Suppressor macrophage treated with lipopolysaccharide for 4 hours (primary cell): ENCODE measurements around the gene SH3TC1.

ENCODE experiments used
- DNase-seq: peaks from one replicate; pipeline ENCODE4 v3.0.0-alpha.2; 2020

The SH3TC1 gene

DNA sequence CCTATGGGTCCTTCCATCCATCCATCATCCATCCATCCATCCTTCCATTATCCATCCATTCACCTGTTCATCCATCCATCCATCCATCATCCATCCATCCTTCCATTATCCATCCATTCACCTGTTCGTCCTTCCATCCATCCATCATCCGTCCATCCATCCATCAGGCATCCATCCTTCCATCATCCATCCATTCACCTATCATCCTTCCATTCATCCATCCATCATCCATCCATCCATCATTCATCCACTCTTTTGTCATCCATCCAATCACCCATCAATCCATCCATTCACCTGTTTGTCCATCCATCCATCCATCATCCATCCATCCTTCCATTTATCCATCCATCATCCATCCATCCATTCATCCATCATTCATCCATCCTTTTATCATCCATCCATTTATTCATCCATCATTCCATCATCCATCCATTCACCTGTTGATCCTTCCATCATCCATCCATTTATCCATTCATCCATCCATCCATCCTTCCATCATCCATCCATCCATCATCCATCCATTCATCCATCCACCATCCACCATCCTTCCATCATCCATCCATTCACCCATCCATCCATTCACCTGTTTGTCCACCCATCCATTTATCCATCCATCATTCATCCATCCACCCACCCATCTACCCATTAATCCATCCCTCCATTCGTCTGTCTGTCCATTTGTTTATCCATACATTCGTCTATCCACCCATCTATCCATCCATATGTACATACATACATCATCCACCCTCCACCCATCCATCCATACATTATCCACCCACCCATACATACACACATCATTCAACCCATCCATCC, 34.8 kb downstream of the SH3TC1 start:
- no peak for DNase-seq

DNA sequence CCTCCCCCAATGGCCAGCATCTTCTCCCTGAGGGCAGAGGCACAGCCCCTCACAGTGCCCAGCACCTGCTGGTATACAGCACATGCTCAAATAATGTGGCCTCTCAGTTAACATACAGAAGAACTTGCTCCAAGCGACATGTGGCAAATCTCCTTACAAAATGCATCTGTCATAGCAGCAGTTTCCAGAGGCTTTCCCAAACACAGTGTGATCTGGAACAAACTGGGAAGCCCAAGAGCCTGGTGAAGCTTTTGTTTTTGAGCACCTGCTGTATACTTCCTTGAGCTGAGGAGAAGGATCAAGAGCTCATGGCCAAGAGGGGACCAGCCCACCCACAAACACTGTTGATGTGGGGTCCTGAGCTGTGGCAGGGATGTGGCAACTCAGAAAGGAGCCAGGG, 35.6 kb downstream of the SH3TC1 start:
- DNase-seq: no peak

DNA sequence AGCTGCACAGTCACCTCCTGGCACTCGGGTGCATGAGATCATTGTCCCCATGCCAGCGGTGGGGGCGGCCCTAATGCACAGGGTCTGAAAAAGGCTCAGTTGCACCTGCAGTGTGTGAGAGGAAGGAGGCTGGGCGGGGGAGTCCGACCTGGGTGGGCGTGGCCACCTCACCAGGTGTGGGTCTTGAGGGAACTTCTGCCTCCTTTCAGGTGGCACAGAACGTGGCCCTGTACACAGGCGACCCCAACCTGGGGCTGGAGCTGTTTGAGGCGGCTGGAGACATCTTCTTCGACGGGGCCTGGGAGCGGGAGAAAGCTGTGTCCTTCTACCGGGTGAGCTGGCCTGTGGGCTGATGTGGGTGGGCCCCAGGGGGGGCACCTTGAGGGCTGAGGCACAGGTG, 36.1 kb downstream of the SH3TC1 start:
- no peak for DNase-seq

DNA sequence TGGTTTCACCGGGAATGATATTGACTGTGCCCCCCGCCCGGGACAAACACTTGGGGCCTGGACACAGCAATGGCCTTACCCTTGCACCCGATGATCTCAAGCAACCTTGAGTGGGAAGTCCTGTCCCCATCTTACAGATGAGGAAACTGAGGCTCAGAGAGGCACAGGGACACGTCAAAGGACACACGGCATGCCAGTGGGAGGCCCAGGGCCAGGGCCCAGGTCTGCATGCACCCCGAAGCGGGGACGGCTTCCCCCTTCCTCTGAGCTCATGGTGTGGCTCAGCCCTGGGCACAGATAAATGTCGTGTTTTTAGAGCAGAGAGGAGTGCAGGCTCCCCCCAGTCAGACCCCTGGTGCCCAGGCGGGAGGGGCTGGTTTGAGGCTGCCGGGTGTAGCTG, 36.6 kb downstream of the SH3TC1 start:
- DNase-seq: no peak

DNA sequence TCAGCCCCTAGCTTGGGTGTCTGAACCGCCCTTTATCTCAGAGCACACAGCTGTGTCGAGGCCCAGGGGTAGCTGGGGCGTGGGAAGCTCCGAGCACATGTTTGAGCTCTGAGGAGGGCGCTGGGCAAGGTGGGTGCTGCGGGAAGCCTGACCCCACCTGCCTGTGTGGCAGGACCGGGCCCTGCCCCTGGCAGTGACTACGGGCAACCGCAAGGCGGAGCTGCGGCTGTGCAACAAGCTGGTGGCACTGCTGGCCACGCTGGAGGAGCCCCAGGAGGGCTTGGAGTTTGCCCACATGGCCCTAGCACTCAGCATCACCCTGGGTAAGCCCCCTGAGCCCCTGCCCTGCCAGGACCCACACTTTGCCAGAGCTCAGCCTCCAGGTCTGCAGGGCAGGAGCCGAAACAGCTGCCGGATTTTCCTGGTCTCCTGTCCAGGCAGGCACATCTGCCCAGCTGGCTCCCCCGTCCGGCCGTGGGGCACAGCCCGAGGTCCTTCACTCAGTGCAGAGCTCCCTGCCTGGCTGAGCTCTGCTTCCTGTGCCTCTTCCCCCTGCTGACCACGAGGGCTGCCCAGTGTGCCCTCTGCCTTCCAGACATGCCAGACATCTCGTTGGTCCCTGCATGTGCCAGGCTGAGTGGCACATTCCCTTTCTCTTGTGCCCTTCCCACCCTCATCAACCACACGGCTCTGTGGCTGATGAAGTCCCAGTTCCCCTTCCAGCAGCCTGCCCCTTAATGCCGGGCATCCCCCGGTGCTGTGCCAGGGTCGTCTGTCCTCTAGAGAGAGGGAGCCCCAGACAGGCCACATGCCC, 37.2 kb downstream of the SH3TC1 start:
- DNase-seq: no peak

DNA sequence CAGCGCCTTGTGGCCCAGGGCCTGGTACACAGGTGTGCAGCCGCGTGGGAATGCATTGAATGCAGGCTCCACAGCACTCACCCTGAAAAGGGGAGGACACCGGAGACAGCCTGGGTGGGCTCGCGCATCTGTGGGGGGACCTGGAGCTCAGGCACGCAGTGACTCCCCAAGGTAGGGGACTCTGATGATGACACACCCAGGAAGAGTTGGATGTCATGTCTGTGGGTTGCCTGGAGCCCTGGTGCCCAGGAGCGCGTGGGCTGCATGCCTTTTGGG, 37.8 kb downstream of the SH3TC1 start:
- DNase-seq: no peak

DNA sequence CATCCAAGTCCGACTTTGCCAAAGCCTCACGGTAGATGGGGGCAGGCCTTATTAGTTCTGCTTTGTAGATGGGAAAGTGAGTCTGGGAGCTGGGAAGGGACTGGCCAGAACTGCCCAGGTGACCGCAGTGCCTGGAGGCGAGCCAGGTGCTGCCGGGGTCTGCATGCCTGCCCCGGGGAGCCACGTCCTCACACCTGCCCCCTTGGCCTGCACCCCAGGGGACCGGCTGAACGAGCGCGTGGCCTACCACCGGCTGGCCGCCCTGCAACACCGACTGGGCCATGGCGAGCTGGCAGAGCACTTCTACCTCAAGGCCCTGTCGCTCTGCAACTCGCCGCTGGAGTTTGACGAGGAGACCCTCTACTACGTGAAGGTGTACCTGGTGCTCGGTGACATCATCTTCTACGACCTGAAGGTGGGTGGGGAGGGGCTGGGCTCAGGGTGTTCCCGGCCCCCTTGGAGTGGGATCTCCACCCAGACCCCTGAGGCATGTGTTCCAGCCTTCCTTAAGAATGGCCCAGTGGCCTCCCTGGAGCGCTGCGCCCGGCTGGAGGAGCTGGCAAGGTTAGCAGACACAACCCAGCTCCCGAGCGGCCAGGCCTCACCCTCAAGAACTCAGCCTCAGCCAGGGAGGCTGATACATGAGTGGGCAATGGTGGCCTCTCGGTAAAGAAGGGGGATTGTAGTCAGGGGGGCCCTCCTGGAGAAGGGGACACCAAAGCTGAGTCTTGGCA, 38.3 kb downstream of the SH3TC1 start:
- no peak for DNase-seq

DNA sequence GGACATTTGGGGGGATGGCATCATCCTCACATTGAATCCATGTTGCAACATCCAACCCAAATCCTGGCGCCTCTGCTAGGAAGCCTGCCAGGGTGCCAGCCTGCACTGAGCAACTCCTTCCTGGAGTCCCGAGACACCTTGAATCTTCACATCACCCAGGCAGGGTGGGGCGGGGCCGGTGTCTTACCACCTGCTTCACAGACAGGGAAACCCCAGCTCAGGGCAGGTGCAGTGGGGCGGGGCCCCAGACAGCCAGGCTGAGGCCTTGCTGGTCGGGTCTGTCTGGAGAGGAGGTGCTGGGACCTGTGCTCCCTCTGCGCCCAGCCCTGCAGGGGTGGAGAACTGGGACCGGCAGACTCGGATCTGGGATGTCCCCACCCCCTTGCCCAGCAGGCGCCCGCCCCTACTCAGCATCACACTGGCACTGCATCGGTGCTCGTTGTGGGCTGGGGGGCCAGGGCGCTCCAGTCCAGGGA, 39.0 kb downstream of the SH3TC1 start:
- no peak for DNase-seq

DNA sequence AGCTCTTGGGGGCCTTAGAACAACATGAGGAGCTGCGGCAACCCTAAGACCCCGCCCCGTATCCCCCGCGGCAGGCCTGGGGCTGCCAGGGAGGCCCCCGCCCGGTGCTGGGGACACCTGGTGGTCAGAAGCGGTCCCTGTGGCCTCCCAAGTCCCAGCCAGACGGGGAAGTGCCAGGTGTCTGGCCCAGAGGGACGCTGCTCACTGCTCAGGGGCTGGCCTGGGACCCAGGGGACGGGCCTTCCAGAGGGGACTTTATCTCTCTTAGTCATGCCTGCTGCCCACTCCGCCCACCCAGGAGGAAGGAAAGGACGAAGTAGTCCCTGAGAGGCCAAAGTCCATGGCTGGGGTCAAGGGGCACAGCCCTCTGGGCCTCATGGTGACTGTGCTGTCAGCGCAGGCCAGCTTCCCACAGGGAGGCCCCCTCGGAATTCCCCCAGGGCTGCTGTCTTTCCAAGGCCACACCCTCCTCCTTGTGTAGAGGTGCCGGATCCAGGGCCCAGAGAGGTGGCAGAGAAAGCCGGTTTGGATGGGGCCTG, 39.5 kb downstream of the SH3TC1 start:
- DNase-seq: peak; percentile 50

DNA sequence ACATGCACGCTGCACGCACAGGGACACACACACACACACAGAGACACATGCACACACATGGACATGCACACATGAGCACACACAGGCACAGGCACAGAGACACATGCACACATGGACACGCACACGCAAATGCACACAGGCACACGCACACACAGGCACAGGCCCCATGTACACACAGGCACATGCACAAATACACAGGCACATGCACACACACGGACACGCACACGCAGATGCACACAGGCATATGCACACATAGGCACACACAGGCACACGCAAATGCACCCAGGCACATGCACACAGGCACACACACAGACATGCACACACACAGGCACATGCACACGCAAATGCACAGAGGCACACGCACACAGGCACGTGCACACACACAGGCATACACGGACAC, 40.1 kb downstream of the SH3TC1 start:
- DNase-seq: no peak

DNA sequence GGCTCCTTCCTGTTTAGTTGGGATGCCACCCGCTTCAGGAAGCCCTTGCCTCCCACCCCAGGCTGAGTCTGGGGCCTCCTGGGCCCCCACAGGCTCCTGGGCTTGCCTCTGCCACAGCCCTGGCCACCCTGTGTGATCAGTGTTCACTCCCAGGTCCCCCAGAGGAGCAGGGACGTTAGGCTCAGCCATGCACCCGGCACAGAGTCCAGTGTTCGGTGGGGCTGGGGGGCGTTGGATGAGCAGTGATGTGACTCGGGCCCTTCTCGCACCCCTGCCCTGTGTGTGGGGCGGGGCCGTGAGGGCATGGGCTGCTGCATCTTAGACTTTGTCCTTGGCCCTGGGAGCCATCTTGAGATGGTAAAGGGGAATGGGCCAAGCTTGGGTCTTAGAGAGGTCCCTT, 40.6 kb downstream of the SH3TC1 start:
- no peak for DNase-seq

DNA sequence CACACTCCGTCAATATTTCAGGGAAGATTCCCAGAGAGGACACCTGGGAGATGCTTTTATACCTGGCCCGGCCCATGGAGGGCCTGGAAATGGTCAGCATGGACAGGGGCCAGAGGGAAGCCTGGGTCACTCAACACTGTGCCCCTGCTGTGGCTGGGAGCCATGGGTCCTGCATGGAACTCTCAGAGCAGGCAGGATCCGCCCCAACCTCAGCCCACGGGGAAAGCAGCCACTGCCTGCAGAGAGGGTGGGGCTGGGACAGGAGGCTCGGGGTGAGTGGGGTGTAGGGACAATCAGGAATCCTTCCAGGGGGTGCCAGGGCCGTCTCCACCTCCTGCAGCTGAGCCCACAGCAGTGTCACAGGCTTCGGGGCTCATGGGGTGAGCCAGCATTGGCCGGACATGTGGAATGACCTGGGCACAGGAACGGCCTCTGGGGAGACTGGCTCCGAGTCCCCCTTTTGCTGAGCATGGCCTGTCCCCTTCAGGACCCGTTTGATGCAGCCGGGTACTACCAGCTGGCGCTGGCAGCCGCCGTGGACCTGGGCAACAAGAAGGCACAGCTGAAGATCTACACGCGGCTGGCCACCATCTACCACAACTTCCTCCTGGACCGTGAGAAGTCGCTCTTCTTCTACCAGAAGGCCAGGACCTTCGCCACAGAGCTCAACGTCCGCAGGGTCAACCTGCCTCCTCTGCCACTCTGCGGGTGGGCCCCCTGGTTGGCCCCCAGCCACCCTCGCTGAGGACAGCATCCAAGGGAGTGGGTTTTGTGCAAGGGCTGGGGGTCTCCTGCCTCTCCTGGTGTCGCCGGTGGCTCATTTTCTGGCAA, 41.3 kb downstream of the SH3TC1 start:
- no peak for DNase-seq

DNA sequence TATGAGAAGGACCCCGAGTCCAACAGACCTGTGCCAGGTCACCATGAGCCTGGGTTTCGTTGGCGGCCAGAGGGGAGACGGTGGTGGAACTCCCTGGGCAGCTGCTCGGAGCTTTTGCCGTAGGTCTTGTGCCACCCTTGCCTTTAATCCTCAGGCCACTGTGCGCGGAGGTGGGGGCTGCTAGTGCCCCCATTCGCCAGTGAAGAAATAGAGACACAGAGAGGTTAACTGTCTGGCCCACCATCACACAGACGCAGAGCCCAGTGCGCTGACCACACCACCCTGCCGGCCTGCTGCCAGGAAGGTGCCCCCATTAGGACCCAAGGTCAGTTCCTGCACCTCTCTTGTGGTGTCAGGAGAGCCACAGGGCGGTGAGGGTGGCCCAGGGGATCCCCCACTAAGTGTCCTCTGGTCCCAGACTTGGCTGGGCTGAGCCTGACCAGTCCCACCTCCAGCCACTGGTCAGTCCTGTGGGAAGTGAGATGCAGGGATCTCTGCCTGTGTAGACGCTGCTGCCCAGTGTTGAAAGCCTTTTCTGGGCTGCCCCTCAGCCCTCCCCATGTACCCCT, 42.2 kb downstream of the SH3TC1 start:
- no peak for DNase-seq

DNA sequence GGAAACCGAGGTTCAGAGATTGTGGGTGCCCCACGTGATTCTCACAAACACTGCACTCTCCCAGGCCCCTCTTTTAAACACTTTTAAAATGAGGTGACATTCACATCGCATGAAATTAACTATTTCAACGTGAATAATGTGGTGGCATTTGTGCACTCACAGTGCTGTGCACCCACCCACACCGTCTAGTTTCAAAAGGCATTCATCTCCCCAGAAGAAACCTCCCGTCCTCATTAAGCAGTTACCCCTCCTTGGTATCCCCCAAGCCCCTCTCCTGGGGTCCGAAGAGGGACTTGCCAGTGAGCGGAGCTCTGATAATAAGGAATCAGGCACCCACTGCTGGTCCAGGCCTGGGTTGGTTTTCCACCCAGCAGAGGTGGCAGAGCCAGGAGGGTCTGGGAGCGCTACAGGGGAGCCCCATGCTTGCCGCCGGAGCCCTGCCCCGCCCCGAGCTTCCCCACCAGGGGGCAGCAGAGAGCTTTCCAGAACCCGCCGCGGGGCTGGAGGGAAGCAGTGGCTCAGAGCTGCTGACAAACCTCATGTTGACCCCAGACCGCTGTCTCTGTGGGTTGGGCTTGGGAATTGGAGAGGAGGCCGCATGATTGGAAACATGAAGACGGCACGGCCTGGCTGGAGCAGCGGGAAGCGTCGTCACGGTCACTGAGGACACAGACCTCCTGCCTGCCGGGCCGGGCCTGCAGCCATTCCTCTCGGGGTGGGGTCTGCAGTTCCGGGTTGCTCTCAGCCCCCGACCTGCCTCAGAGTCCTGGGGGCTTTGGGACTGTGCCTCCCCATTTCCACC, 43.0 kb downstream of the SH3TC1 start:
- DNase-seq: peak; percentile 89

DNA sequence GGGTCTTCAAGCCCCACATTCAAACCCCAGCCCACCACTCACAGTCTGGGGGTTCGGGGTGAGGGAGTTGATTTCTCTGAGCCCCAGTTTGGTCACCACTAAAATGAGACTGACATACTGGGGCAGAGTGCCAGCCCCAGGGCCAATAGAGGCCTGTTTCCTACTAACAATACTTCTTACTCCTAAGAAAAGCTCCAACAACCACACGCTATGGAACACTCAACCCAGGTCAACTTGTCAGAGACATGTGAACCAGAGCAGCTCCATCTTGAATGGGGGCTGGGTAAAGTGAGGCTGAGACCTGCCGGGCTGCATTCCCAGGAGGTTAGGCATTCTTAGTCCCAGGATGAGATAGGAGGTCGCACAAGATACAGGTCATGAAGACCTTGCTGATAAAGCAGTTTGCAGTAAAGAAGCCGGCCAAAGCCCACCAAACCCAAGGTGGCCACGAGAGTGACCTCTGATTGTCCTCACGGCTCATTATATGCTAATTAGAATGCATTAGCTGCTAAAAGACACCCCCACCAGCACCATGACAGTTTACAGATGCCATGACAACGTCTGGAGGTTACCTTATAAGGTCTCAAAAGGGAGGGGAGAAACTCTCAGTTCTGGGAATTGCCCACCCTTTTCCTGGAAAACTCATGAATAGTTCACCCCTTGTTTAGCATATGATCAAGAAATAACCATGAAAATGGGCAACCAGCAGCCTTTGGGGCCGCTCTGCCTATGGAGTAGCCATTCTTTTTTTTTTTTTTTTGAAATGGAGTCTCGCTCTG, 43.9 kb downstream of the SH3TC1 start:
- no peak for DNase-seq

DNA sequence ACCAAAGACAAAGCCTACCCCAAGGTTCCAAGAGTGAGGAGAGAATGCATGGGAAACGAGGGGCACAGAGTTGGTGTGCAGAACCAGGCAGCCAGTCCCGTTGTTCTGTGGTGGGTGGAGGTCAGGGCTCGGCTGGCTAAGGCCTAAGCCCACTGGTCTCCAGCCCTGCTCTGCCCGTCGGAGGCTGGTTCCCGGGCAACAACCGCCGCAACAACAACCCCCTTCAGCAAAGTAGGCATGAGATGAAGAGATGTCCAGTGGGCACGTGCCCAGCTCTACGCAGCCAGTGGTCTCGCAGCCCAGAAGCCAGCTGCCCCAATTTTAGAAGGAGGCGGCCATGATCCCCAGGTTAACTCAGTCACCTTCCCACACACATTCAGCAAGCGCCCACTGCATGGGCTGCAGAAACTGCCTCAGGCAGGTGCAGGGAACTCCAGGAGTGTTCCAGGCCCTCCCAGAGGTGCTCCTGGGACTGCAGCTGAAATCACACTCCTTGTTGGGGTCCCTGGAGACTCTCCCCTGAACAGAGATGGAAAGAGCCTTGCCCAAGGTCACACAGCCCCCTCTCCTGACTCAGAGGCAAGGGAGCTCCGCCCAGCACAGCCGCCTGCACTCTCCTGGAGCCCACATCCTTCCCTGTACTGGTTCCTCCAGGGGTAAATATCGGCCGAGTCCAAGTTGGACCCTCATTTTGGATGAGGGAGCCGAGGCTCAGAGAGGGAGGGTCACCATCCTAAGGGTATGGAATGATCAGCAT, 45.1 kb downstream of the SH3TC1 start:
- DNase-seq: no peak

DNA sequence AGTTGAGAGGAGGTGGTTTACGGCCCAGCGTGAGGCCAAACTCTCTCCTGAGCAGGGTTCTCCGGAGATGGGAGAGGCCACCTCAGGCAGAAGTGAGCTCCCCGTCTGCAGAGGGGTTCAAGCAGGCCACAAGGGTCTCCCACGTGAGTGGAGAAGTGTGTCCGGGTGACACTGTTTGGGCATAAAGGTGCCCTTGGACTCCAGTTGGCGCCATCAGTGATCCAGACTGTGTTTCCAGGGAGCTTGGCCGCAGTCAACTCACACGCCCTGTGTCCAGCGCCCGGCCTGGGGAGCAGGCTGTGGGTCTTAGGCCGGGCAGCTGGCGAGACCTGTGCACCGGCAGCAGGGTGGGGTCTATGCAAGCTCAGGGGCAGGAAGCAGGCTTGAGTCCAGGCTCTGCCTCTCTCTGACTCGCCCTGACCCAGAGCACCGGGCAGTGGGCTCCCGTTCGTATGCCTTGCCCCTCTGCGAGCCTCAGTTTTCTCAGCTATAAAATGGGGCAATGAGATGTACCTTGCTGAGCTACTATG, 45.9 kb downstream of the SH3TC1 start:
- no peak for DNase-seq

DNA sequence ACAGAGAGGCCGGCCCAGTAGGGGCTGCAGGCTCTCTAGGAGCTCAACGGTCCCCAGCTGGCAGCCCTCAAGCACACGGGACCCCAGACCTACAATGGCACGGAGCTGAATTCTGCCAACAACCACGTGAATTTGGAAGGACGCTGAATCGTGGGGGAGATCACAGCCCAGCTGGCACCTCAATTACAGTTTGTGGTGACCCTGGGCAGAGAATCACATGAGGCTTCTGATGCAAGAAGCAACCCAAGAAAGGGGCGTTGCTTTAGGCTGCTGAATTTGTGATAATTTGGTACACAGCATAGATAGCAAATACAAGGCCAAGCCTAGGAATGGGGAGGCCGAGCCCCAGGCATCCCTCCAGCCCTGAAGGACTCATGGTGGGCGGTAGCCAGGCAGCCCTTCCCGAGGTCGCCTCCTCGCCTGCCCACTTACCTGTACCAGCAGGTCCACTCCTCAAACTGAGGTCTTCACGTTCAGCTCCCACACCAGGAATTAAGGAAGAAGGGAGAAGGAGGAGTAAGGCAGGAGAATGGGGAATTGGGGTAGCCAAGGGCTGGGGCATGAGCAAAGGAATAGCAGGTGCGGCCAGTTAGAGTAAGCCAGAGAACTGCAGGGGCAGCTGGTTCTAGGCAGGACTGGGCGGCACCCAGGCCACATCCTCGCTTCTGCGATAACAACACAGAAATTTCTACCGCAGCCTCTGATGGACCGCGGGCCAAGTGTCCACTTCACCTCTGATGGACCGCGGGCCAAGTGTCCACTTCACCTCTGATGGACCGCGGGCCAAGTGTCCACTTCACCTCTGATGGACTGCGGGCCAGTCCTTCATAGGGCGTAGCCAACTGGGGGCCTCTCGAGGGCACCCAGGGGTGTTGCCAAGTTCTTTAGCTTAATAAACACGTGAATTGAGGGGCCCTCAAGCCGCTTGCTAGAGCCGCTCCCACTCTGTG, 47.1 kb downstream of the SH3TC1 start:
- DNase-seq: no peak
